GM10266 (cell line): Measurements from ENCODE around the gene WDFY2.
"Not testable (repeated sequence)": the region's sequence is repeated elsewhere in the genome, so short reads cannot be mapped to it uniquely, and the experiment has no call there.

Experiments
- DNase-seq: peaks from one replicate; pipeline ENCODE4 v3.0.0; 2012; ENCODE audit errors: extremely low spot score
- CTCF ChIP-seq: IDR thresholded peaks from 2 replicates; pipeline ENCODE4 v1.5.1; 2012; ENCODE audit warnings: mild to moderate bottlenecking, low read depth; ENCODE audit not compliant: control insufficient read depth, insufficient read depth; ENCODE audit errors: missing control alignments

Gene WDFY2

GRCh38 chr13:51632591-51633362 is 48.5 kb downstream of the WDFY2 start:
- no peak for TF ChIP-seq CTCF
- no peak for DNase-seq

DNA sequence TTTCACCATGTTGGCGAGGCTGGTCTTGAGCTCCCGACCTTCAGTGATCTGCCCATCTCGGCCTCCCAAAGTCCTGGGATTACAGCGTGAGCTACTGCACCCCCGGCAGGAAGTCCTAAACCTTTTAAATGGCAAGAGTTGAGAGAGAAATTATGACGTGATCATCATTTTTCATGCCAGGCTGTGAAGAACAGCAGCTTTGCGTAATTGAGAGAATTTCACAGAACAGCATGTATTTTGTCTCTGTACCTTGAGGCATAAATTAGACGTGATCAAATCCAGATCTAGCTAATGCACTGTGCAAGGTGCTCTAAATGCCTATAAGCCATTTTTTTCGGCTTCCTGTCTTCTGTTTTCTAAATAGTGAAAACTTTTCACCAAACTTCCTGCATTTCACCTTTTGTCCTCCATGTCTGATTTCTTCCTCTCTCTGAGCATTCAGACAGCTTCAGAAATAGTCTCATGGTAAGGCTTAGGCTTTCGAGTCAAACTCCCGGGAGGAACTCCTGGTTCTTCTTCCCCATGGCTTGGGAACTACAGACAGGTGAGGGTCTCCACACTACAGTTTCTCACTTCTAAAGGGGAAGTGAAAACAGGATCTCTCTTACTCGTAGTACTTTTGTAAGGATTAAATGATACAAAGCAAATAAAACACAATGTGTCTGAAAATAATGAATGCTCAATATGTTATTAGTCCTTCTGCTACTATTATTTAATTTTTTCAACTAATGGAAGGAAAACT is 51.0 kb downstream of the WDFY2 start:
- no peak for TF ChIP-seq CTCF
- no peak for DNase-seq

DNA sequence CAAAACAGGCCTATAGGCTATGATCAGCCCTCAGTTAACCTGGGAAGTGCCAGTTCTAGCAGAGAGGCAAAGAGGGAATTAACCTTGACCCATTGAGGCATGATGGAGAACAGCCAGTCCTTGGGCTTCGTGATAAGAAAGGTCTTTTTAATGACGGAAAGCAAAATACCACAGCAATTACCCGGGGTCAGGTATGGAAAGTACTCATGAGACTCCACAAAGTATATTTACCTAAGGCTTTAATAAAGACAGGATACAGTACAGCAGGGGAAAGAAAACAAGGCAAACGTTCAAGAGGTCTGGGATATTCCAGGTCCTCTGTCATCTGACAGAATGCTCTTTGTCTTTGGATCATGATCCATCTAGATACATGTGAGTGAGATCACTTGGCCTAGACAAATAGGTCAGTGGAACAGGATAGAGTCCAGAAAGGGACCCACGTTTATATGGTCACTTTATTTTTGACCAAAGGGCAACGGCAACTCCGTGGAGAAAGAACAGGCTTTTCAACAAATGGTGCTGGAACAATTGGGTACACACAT is 52.2 kb downstream of the WDFY2 start:
- no peak for TF ChIP-seq CTCF
- DNase-seq, result no peak

DNA sequence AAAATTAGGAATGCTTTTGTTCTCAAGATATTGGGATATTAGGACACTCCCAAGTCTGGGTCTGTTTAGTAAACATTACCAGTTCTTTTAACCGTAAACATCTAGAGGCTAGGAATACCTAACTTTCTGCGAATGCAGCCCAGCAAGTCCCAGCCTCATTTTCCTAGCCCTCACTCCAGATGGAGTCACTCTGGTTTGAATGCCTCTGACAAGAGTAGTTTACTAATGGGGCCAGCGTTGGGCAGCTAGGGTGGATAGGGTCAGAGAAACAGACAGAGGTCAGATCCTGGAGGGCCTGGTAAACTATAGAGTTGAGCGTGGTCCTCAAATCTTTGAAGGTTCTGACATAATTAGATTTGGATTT is 53.6 kb downstream of the WDFY2 start:
- no peak for DNase-seq
- TF ChIP-seq CTCF, result no peak

- TF ChIP-seq CTCF, result no peak
- no peak for DNase-seq
These were observed 54.1 kb downstream of the WDFY2 start for GRCh38 chr13:51638216-51638871.

DNA sequence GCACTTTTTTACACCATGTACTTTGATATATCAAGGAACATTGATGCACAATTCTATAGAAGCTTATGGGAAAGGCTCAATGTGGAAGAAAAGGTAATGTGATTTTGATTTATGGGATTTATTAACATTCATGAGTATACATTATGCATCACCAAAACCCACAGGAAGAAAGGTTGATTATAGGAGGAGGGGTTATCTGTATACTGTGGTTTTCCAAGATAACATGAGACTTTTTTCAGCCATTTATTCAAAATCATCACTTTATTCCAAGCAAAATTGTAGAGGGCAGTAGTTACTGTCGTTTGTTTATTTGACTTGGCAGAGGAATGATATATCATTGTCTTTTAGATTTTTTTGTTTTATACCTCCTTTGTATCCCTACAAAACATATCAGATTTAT is 54.9 kb downstream of the WDFY2 start:
- no peak for TF ChIP-seq CTCF
- DNase-seq, result no peak

DNA sequence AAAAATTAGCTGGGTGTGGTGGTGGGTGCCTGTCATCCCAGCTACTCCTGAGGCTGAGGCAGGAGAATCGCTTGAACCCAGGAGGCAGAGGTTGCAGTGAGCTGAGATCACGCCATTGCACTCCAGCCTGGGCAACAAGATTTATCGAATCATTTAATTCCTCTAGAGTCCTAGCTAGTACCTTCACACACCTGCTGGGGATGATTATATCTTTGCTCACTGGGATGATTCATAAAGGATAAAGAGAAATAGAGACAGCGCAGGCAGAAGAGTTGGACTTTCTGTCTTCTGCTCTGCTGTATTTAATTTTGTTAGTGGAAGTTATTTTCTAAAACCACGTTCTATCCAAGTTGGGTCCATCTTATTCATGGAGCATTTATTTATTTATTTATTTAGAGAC is 56.4 kb downstream of the WDFY2 start:
- not testable (repeated sequence) for DNase-seq
